NCI-H1436 (cell line): ENCODE results near the gene CCDC186.

Source experiments
- DNase-seq: peaks from one replicate; lab custom pipeline; 2025; lab: John Stamatoyannopoulos, UW

Gene CCDC186

DNA sequence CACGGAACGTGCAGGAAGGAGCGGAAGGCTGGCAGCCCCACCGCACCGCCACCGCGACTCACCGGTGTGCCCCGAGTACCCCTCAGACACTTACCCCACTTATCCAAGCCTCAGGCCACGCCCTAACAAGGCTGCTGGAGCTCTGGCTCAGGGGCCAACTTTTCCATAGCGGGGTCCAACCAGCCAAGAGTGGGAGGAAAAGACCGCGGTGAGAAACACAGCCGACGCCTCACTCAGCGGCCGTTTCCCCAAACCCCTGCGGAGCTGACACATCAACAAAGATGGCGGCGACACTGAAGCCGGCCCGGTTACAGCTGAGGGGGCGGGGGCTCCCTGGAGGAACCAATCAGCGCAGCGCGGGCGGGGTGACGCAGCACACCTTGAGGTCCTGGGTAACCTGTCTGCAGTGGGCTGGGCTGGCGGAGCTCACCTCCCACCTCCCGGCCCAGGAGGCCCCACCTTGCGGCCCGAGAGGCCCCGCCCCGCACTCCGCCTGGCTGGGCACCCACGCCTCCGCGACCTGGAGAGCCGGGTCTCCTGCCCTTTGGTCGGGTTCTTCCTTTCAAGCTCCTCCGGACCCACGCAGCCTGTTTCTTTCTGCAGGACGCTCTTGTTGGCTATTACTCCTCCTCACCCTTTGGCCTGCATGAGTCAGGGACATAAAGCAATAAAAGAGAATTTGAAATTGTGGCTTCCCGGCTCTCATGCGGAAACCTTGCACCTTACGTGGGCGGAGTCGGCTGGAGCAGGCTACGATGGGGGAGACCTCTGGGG, at the start of gene CCDC186:
Gene CCDC186 (minus strand): TSS at position 283 of the 774 bp plus-strand sequence. CDS start 10,935 bp downstream, outside the sequence.
- peak; percentile 97 for DNase-seq

DNA sequence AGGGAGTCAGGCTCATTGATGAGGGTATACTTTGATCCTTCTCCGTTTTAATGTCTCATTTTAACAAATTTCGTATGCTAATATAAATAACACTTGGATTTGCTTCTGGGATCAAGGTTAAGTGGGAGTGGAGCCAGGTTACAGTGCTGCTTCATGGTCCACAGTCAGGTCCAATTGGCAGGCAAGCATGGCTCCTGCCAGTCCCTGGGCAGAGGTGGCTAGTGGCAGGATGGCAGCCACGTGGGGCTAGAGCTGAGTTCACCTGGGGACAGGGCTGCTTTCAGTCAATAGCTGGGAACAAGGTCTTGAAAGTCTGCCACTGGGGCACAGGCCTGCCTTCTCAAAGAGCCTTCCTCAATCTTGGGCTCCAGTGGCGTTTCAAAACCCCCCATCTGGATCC, 49.1 kb upstream of the CCDC186 start:
- DNase-seq = no peak

DNA sequence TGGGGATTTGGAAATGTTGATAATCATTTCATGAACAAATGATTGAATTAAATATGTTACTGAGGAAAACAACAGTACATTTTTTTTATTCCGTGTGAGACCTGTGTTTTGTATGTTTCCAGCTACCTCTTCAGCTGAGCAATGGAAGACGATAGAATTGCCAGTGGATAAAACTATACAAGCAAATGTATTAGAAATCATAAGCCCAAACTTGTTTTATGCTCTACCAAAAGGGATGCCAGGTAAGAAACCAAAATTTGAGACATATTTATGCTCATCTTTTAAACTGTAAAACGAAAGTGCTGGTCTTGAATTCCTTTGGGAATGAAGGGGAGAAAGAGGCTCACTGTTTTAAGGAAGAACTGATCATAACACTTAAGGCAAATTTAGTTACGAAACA, 47.2 kb upstream of the CCDC186 start:
- no peak for DNase-seq

DNA sequence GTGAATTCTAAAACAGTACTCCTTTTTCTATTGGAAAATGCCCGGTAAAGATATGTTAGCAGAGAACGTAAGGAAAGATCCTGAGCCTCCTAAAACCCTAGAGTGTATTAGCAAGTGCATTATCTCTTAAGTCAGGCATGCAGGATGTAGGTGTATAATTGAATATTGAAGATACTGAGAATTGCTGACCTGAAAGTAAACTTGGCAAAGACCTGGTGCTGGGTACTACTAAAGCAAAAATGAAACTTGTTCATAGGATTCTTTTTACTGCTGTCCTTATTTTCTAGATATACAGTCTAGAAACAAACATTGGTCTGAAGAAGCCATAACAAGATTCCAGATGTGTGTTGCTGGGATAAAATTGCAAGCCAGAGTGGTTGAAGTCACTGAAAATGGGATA, 46.3 kb upstream of the CCDC186 start:
- no peak for DNase-seq

DNA sequence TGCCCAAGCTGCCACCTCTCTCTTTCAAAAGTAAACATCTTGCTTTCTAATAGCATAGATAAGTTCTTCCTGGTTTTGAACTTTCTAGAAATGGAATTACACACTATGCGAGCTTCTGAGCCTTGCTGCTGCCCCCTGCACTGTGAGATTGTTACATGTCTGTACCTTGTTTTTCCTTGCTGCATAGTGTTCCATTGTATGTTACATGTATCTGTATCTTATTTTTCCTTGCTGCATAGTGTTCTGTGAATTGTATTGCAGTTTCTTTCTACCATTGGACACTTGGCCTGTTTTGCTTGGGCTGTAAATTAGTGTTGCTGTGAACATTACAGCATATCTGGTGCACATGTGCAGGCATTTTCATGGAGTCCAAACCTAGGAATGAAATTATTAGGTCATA, 41.0 kb upstream of the CCDC186 start:
- no peak for DNase-seq

DNA sequence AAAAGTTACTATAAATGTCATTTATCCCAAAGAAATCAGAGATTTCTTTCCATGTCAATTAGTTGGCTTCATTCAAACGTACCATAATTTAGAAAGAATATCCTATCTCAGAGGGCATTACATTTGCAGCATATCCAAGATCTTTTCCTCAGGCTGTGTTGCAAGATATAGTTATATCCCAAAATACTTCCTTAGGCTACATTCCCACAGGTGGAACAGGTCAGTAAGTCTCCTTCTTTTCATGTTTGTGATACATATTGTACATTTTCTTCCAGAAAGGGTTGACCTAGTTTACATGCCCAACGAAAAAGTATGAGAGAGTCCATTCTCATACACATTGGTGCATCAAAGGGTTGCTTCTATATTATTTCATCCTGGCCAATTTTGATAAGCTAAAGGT, 38.1 kb upstream of the CCDC186 start:
- DNase-seq = no peak

DNA sequence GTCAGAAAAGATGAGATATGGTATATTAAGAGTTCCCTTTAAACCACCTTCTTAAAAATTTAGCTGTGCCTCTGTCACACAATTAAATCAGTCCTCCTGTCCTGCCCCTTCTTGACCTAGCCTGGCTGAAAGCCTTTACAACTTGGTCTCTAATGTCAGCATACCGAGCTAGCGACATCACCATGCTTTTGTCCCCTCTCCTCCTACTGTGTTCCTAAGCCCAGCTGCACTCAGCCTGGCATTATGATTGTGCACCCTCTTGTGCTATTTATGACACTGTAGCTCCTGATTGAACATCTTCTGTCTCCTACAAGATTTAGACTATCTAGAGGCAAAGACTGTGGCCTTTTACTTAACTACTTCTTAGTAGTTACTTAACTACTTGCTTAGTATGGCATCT, 34.3 kb upstream of the CCDC186 start:
- DNase-seq = no peak

DNA sequence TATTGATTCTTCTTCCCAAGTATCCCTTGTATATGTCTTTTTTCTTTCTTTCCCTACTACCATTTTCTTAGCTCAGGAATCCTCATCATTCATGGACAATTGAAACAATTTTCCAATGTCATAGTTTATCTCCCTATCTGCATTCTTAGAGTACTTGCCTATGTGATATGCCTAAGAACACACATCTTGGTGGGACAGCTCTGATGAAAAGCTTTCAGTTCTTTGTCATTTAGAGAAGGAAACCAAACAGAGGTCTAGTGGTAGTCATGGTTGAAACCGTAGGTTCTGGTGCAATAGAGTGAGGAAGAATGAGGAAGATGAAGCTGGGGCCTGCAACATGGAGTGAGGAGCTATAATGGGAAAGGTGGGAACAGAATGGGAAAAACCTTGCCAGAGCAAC, 33.3 kb upstream of the CCDC186 start:
- DNase-seq = no peak

DNA sequence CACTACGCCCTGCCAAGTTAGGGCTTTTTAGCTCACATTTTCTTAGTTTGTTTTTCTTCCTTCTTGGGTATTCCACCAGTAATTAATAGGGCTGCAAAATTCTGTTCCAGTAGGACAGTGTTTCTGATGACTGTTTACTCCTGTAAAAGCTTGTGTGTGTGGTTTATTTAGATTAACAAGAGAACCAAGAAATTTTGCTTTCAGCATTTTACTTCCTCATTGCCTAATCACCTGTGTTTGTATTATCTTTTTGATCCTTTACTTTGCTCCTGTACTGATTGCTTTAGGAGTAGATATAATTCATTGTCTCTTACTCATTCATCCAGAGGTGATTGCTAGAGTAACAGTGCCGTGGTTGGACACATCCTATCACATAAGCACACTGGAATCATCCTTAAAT, 32.9 kb upstream of the CCDC186 start:
- no peak for DNase-seq

DNA sequence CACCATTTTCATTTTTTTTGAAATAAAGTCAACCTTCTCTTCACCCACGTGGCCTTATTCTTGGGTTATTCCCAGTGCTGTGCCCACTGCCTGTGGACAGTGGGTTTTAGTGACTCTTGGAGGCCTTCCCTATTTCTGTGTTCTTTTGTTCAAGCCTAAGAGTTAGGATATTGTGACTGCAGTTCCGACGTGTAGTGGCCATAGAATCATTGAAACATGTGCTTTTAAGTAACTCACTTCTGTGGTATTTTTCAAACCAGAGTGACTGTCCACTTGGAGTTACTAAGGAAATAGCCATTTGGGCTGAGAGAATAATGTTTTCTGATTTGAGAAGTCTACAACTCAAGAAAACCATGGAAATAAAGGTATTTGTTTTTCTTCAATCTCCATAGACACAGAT, 28.8 kb upstream of the CCDC186 start:
- no peak for DNase-seq

DNA sequence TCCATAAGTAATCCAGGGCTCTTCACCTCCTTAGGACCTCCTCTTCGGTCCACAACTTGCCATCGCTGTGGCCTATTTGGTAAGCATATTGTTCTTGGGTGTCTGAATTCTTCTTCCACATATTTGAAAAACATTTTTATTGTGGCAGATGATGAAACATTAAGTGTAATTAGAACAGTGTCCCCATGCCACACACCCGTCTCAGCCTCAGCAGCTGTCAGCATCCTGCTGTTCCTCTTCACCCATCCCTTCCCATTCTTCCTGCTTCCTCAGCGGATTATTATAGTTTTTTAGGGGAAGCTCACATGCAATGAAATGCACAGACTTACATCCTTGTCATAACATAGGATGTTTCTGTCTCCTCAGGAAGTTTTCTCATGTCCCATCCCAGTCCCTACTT, 25.2 kb upstream of the CCDC186 start:
- DNase-seq = no peak

DNA sequence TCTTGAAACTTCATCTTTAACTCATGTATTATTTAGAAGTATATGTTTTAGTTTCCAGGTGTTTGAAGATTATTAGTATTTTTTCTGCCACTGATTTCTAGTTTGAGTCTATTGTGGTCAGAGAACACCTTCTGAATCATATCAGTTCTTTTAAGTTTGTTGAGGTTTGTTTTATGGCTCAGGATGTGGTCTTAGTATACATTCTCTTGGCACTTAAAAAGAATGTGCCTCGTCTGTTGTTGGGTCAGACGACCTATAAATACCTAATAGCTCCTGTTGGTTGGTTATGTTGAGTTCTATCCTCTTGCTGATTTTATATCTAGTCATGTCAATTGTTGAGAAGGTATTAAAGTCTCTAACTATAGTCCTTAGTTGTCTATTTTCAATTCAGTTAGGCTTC, 21.1 kb upstream of the CCDC186 start:
- no peak for DNase-seq

DNA sequence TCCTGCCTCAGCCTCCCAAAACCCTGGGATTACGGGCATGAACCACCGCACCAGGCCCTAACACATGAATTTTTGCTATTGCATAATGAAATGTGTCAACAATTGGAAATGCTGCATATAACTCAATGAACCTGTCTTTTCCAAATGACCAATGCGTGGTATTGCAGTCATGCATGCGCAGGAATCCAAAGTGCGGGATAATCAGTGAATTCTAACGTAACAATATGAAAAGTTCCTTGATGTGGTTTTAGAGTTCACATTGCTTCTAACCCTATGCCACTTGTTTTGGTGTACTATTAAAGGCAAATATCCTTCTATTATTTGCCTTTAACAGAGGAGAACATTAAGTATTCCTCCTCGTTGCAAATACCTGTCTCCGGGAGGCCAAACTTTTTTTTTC, 15.7 kb upstream of the CCDC186 start:
- DNase-seq = no peak

DNA sequence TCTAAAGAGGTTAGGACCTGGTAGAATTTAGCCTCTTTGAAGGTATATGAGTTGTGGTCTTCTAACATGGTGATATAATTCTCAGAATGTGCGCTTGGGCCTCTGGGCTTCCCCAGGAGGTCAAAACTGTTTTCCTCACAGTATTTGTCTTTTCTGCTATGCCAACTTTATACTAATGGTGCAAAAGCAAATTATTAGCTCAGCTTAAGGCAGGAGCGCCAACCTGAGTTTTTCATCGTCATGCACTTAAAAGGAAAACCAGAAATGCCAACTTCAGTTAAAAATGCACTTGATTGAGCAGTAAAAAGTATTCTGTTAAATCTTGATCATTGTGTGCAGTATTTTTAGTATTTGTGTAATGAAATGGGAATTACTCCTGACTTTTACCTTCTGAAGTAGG, 14.9 kb upstream of the CCDC186 start:
- DNase-seq = no peak

DNA sequence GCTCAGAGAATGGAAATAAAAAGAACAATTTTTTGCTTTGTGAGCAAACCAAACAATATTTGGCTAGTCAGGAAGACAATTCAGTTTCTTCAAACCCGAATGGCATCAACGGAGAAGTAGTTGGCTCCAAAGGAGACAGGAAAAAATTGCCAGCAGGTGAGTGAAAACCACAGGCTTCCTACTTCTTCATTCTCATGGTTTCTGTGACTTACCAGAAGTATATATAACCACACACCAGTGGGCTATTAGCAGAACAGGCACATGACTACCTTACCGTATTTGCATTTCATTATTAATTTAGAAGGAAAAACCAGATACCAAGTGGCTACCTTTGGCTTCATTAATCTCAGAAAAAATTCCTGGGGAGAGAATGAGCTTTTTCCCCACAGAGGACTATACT, 14.0 kb upstream of the CCDC186 start:
- DNase-seq = no peak

DNA sequence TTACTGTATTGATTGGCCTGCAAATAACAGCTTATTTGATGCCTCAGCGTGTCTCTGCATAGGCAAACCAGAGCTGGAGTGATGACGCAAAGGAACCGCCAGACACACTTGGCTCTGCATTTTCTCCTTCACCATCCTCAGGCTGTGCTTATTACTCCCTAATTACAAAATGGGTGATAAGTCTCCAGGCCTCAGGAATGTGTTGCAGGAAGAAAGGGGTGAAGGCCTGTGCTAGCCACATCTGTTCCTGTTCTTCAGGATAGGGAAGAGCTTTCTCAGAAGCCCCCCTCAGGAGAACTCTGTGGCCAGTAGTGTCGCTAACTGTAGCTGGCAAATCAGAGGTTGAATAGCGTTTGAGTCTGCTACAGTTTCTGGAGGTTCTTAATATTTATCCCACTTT, 10.3 kb upstream of the CCDC186 start:
- no peak for DNase-seq

DNA sequence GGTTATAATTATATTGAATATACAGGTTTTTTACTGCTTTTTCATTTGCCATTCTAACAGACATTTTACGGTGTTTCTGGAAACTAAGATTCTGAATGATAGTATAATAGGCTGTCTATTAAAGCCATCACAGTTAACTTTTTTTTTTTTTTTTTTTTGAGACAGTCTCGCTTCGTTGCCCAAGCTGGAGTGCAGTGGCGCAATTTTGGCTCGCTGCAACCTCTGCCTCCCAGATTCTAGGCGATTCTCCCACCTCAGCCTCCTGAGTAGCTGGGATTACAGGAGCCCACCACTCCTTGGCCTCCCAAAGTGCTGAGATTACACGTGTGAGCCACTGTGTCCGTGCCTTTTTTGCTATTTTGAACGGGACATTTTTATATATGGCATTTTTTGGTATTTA, 9.6 kb upstream of the CCDC186 start:
- DNase-seq = no peak

DNA sequence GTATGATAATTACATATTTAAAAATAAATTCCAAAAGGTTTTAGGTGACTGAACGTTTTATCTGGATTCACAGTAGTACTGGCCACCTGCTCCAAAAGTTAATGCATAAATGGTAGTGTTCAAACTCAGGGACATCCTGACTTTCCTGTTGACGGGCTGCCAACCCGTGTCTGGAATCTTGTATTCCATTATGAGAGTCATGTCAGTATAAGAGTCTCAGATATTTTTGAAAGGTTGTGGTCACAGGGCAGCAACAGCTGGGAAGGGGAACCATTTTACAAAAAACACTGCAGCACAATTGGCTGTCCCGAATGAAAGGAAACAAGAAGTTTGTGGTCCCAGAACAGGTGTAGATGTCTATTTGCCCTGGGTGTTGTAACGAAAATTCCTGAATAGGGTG, 8.0 kb upstream of the CCDC186 start:
- DNase-seq = no peak

DNA sequence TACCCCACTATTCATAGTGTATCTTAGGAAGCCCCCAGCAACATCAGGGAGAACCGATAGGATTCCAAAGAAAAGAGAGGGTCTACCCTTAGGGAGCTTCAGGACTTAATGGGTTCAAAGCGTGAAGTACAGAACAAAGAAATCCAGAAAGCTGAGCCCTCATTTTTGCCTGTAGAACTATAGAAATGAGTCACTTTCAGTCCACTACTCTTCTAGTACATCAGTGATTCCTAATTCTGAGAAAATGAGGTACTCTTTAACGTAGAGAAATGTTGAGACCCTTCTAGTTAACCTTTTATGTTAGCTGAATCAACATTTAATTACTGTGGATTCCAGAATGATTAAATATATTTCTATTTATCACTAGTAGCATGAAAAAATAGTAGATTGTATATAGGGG, 6.9 kb upstream of the CCDC186 start:
- DNase-seq = no peak

DNA sequence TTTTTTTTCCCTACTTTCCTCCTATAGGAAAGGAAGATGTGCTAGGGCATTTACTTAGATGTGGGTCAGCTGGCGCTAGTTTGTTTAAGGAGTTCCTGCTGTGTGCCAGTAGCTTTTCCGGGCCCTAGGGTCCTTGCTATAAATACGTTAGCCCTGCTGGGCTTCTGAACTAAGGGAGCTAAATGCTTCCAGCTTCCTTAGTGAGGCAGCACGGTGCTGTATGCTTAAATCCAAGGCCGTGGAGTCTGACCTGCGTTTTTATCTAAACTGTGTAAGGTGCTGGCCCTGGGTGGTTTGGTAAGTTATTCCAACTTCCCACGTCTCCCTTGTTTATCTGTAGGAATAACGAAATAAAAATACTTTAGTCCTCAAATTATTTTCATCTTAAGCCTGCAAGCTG, 5.7 kb upstream of the CCDC186 start:
- no peak for DNase-seq

DNA sequence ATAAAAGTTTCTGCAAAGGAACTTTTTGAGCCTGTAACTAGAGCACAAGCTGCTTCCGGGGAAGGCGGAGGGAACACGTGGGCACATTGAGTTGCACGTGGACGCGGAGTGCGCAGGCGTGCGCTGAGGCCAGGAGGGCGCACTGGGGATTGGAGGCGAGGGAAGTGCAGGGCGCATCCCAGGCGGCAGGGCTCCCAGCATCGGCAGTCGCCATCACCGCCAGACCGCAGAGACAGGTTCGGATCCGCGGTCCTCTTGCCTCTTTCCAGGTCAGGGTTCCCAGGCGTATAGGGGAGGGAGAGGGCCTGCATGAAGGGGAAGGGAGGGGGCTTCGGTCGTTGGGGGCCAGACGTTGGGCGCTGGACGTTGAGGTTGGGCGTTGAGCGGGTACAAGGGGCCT, 5.1 kb upstream of the CCDC186 start, which contains the start of gene TDRD1:
Gene TDRD1 (plus strand): TSS at position 206 of the 400 bp plus-strand sequence. CDS start 8,479 bp downstream, outside the sequence.
- no peak for DNase-seq

DNA sequence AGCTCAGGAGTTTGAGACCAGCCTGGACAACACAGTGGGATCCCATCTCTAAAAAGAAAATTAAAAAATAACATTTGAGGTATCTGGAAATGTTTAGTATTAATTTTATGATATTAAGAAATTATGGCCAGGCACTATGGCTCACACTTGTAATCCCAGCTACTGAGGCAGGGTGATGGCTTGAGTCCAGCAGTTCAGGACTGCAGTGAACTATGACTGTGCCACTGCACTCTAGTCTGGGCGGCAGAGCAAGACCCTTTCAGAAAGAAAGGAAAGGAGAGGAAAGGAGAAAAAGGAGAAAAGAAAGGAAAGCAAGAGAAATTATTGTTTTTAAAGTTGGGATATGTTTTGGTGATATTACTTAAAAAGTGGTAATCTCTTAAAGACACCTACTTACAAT, 2.5 kb upstream of the CCDC186 start:
- DNase-seq = no peak

DNA sequence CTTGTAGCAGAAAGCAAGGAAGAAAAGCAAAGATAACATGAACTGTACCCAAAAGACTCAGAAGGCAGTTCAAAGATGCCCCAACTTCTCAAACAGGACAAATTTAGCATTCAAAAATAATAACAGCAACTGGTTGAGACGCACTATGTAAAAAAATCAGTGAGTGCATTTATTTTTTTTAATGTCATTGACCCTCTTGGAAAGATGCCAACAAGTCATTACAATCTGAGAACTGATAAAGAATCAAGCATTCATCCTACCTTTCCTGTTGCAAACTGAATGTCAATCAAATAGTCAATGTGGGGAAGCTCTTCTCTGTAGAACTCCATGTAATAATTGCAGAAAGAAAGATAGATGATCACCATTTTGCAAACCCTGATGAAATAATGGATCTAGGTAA, 1.7 kb upstream of the CCDC186 start:
- DNase-seq = no peak

DNA sequence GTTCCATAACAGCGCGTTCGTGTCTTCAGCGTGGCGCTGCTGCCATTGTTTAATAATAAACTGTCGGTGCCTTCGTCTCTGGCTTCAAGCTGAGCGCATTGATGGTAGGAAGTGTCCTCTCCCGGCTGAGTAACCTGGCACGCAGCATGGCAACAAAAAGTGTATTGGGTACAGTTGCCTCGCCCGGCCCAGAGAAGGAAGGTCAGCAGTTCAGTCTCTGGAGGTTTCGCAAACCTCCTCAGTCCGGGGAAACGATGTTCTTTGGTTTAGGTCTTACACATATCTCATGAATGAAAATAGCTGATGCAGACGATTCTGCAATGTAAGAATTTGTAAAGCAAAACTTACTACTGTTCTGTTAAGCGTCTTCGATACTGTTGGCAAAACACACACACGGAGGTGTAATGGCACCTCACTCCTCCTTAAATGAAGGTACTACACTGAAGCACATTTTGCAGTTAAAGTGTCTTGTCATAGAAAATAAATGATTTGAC, 739 bp upstream of the CCDC186 start:
- no peak for DNase-seq
